Measurements from ENCODE around the gene NCKAP5. TPM values are rescaled to one million over a fixed set of nuclear protein-coding genes. Genes with fewer than 3 reads are reported as not detected.

Gene NCKAP5
- total RNA-seq, 1 donor from 2014 or later = 2.7 TPM

GRCh38 chr2:133273031-133273430, 295.2 kb downstream of the NCKAP5 start:
- Histone ChIP-seq H3K79me2 (ENCODE audit: insufficient read depth, low read length) (no peaks in the 10 kb centered on the region), H3K9me3 (ENCODE audit: insufficient read depth, low read depth, low read length) (no peaks in the 10 kb centered on the region)

GRCh38 chr2:133271105-133271504, 297.2 kb downstream of the NCKAP5 start:
- H3K9me3 ChIP-seq (ENCODE audit: insufficient read depth, low read depth, low read length) = no peaks in the 10 kb centered on the region
- no peak overlapping the region for H2AFZ ChIP-seq (ENCODE audit: low read depth, low read length)
- no peak overlapping the region for H3K9ac ChIP-seq (ENCODE audit: low read length)
- no peak overlapping the region for H3K4me2 ChIP-seq (ENCODE audit: low read length)
- no peaks in the 10 kb centered on the region for H3K4me1 Mint-ChIP-seq (ENCODE audit: low read depth, unreplicated experiment)
- FAIRE-seq (no peak), DNase-seq (ENCODE audit: low read depth) (peak; percentile 70)
- no peak overlapping the region for H3K27ac Mint-ChIP-seq (ENCODE audit: unreplicated experiment)
- H3K36me3 Mint-ChIP-seq (ENCODE audit: low read depth, unreplicated experiment) = no peaks in the 10 kb centered on the region
- H3K4me1 ChIP-seq (ENCODE audit: insufficient read depth, low read length) = peaks cover 6% of the 10 kb centered on the region
- H3K27me3 Mint-ChIP-seq (ENCODE audit: low read depth, unreplicated experiment) = peaks cover 4% of the 10 kb centered on the region
- no peak overlapping the region for H3K4me3 ChIP-seq (ENCODE audit: insufficient read depth, low read depth, low read length)
- no peaks in the 10 kb centered on the region for H3K9me3 Mint-ChIP-seq (ENCODE audit: unreplicated experiment)
- H3K27me3 ChIP-seq (ENCODE audit: insufficient read depth, low read length) = peaks cover 3% of the 10 kb centered on the region
- no peak for TF ChIP-seq EZH2 (IDR thresholded peaks at IDR 0.05; ENCODE audit: insufficient read depth, low read length)
- TF ChIP-seq CTCF (IDR thresholded peaks at IDR 0.05; ENCODE audit: insufficient read depth, low read depth, low read length) = no peak
- H3K4me3 Mint-ChIP-seq (ENCODE audit: unreplicated experiment) = no peak overlapping the region
- H3K27ac ChIP-seq (ENCODE audit: low read depth, low read length) = no peak overlapping the region
- H3K79me2 ChIP-seq (ENCODE audit: insufficient read depth, low read length) = no peaks in the 10 kb centered on the region
- no peaks in the 10 kb centered on the region for H4K20me1 ChIP-seq (ENCODE audit: insufficient read depth, low read length)
- H3K36me3 ChIP-seq (ENCODE audit: insufficient read depth, low read length) = no peaks in the 10 kb centered on the region

More at GRCh38 chr2:133273031-133273430, 295.2 kb downstream of the NCKAP5 start:
- Histone ChIP-seq H3K27ac (ENCODE audit: low read depth, low read length) (no peak overlapping the region), H2AFZ (ENCODE audit: low read depth, low read length) (no peak overlapping the region), H3K4me3 (ENCODE audit: insufficient read depth, low read depth, low read length) (no peak overlapping the region), H3K4me1 (ENCODE audit: insufficient read depth, low read length) (no peaks in the 10 kb centered on the region), H3K27me3 (ENCODE audit: insufficient read depth, low read length) (no peaks in the 10 kb centered on the region), H3K4me2 (ENCODE audit: low read length) (no peak overlapping the region), H4K20me1 (ENCODE audit: insufficient read depth, low read length) (no peaks in the 10 kb centered on the region), H3K36me3 (ENCODE audit: insufficient read depth, low read length) (no peaks in the 10 kb centered on the region), H3K9ac (ENCODE audit: low read length) (no peak overlapping the region)
- Mint-ChIP-seq H3K4me1 (ENCODE audit: low read depth, unreplicated experiment) (no peaks in the 10 kb centered on the region), H3K27ac (ENCODE audit: unreplicated experiment) (no peak overlapping the region), H3K27me3 (ENCODE audit: low read depth, unreplicated experiment) (no peaks in the 10 kb centered on the region), H3K9me3 (ENCODE audit: unreplicated experiment) (no peaks in the 10 kb centered on the region), H3K36me3 (ENCODE audit: low read depth, unreplicated experiment) (no peaks in the 10 kb centered on the region), H3K4me3 (ENCODE audit: unreplicated experiment) (no peak overlapping the region)
- FAIRE-seq (no peak), DNase-seq (ENCODE audit: low read depth) (no peak)
- no peak for TF ChIP-seq EZH2 (IDR thresholded peaks at IDR 0.05; ENCODE audit: insufficient read depth, low read length)
- TF ChIP-seq CTCF (IDR thresholded peaks at IDR 0.05; ENCODE audit: insufficient read depth, low read depth, low read length) = no peak

DNA sequence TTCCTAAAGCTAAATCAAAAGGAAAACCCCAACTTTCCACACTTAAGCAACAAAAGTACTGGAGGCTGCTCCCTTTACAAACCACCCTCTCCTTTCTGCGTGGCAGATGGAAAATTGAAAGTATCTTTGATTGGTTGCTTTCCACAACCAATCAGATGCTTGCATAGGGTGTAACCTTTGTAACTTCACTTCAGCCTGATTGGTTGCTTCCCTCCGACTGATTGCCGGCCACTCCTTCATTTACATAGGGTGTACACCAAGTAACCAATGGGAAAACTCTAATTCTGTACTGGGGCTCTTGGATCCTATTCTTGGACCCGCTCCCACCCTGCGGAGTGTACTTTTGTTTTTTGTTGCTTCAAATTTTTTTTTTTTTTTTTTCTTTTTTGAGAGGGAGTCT, 297.7 kb downstream of the NCKAP5 start:
- FAIRE-seq = no peak
- H3K4me1 Mint-ChIP-seq (ENCODE audit: low read depth, unreplicated experiment) = no peaks in the 10 kb centered on the region
- peaks cover 3% of the 10 kb centered on the region for H3K27me3 ChIP-seq (ENCODE audit: insufficient read depth, low read length)

More for the DNA sequence above, 297.7 kb downstream of the NCKAP5 start:
- no peaks in the 10 kb centered on the region for H3K9me3 Mint-ChIP-seq (ENCODE audit: unreplicated experiment)
- H3K36me3 Mint-ChIP-seq (ENCODE audit: low read depth, unreplicated experiment) = no peaks in the 10 kb centered on the region
- Histone ChIP-seq H3K4me1 (ENCODE audit: insufficient read depth, low read length) (peaks cover 7% of the 10 kb centered on the region), H2AFZ (ENCODE audit: low read depth, low read length) (no peak overlapping the region), H3K36me3 (ENCODE audit: insufficient read depth, low read length) (no peaks in the 10 kb centered on the region), H3K27ac (ENCODE audit: low read depth, low read length) (no peak overlapping the region), H3K9ac (ENCODE audit: low read length) (no peak overlapping the region), H3K4me3 (ENCODE audit: insufficient read depth, low read depth, low read length) (no peak overlapping the region), H3K79me2 (ENCODE audit: insufficient read depth, low read length) (no peaks in the 10 kb centered on the region), H3K4me2 (ENCODE audit: low read length) (no peak overlapping the region), H4K20me1 (ENCODE audit: insufficient read depth, low read length) (no peaks in the 10 kb centered on the region), H3K9me3 (ENCODE audit: insufficient read depth, low read depth, low read length) (no peaks in the 10 kb centered on the region)
- no peak overlapping the region for H3K4me3 Mint-ChIP-seq (ENCODE audit: unreplicated experiment)
- peaks cover 4% of the 10 kb centered on the region for H3K27me3 Mint-ChIP-seq (ENCODE audit: low read depth, unreplicated experiment)
- DNase-seq (ENCODE audit: low read depth) = no peak
- TF ChIP-seq CTCF (IDR thresholded peaks at IDR 0.05; ENCODE audit: insufficient read depth, low read depth, low read length) (no peak), EZH2 (IDR thresholded peaks at IDR 0.05; ENCODE audit: insufficient read depth, low read length) (no peak)
- H3K27ac Mint-ChIP-seq (ENCODE audit: unreplicated experiment) = no peak overlapping the region
